Suprapubic skin (tissue), 4 donors: ENCODE data around the gene NRXN3. TPM values are rescaled to one million over a fixed set of nuclear protein-coding genes. Genes with fewer than 3 reads are reported as not detected.

Experiments
- DNase-seq, 2 donors: peaks; one replicate each; pipeline ENCODE4 v3.0.0-alpha.2; 2019; ENCODE audit warnings: low spot score in 2 of 2
- H3K27ac ChIP-seq: fragments of 200-600 bp; sonication (generic); one replicate; pipeline ENCODE4 v1.5.1; 2019
- H3K27me3 ChIP-seq: fragments of 200-600 bp; sonication (generic); one replicate; pipeline ENCODE4 v1.5.1; 2019
- H3K36me3 ChIP-seq: fragments of 200-600 bp; sonication (generic); one replicate; pipeline ENCODE4 v1.5.1; 2019
- H3K4me1 ChIP-seq: fragments of 200-600 bp; sonication (generic); one replicate; pipeline ENCODE4 v1.5.1; 2019
- H3K4me3 ChIP-seq: fragments of 200-600 bp; sonication (generic); one replicate; pipeline ENCODE4 v1.5.1; 2019; ENCODE audit warnings: mild to moderate bottlenecking
- H3K9me3 ChIP-seq: fragments of 200-600 bp; sonication (generic); one replicate; pipeline ENCODE4 v1.5.1; 2019
- EP300 ChIP-seq: sonication (generic); formaldehyde crosslinking; IDR thresholded peaks from one replicate; pipeline ENCODE4 v1.6.1; 2017; ENCODE audit warnings: antibody characterized with exemption
- POLR2A ChIP-seq, 2 donors: fragments of 450-650 bp; IDR thresholded peaks; one replicate each; pipeline ENCODE4 v1.6.1; 2017; ENCODE audit warnings: antibody characterized with exemption in 2 of 2, mild to moderate bottlenecking in 2 of 2, moderate library complexity in 2 of 2
- POLR2AphosphoS5 ChIP-seq, 3 donors: sonication (generic); formaldehyde crosslinking; IDR thresholded peaks; one replicate each; pipeline ENCODE4 v1.6.1; 2017; ENCODE audit warnings: antibody characterized with exemption in 3 of 3
- WGBS: methylation state at CpG from one replicate; pipeline ENCODE4 v1.1.5; 2018; 5-methylcytosine and 5-hydroxymethylcytosine counted together
- total RNA-seq, 4 donors: library from RNA; depleted of rRNA; stranded (reverse); fragments of >200 nt; gene quantifications; one replicate each; pipeline ENCODE4 v1.1.0, GENCODE V29; 2016
- TF ChIP-seq, protein P1 (sequence below), 2 donors: fragments of 200-600 bp in 1 of 2; fragments of 450-650 bp in 1 of 2; sonication (generic) in 1 of 2; IDR thresholded peaks; one replicate each; pipeline ENCODE4 v1.5.1; 2016 to 2019; ENCODE audit warnings: antibody characterized with exemption in 2 of 2, mild to moderate bottlenecking in 1 of 2, moderate library complexity in 1 of 2

Gene NRXN3
- total RNA-seq, 4 donors from 2014 or later, result 0.79 to 4.3 (median 3.3) TPM

GRCh38 chr14:79177106-79177505 is 1006.9 kb downstream of the NRXN3 start:
- 40% methylated on average over 4 of the region's 4 CpGs for WGBS
- DNase-seq, result no peak
- H3K27me3 ChIP-seq, result no peaks in the 10 kb centered on the region
- H3K4me3 ChIP-seq, result no peak overlapping the region
- no peaks in the 10 kb centered on the region for H3K36me3 ChIP-seq
- H3K9me3 ChIP-seq, result no peaks in the 10 kb centered on the region
- H3K4me1 ChIP-seq, result no peaks in the 10 kb centered on the region
- H3K27ac ChIP-seq, result no peak overlapping the region
- TF ChIP-seq POLR2AphosphoS5 (IDR thresholded peaks at IDR 0.05), result no peak
- no peak for TF ChIP-seq EP300
- TF ChIP-seq, protein P1, sequence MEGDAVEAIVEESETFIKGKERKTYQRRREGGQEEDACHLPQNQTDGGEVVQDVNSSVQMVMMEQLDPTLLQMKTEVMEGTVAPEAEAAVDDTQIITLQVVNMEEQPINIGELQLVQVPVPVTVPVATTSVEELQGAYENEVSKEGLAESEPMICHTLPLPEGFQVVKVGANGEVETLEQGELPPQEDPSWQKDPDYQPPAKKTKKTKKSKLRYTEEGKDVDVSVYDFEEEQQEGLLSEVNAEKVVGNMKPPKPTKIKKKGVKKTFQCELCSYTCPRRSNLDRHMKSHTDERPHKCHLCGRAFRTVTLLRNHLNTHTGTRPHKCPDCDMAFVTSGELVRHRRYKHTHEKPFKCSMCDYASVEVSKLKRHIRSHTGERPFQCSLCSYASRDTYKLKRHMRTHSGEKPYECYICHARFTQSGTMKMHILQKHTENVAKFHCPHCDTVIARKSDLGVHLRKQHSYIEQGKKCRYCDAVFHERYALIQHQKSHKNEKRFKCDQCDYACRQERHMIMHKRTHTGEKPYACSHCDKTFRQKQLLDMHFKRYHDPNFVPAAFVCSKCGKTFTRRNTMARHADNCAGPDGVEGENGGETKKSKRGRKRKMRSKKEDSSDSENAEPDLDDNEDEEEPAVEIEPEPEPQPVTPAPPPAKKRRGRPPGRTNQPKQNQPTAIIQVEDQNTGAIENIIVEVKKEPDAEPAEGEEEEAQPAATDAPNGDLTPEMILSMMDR (IDR thresholded peaks at IDR 0.05), result no peak
- no peak for TF ChIP-seq POLR2A (IDR thresholded peaks at IDR 0.05)

DNA sequence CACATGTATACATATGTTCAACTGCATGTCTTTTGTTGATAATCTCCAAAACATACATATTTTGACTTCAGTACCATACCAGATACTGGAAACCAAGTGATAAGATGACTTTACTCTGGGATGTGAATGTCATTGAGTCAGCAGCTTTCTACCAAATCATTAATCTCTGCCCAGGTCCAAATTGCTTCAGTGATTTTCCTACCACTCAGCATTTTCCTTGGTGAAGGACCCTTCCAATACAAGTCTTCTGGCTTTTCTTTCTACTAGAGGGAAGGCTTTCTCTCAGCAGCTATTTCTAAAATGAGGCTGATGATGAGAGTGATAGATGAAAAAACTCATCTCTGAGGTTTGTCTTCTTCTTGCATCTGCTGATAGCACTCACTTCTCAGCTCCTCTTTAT is 1008.5 kb downstream of the NRXN3 start:
- no peak overlapping the region for H3K27ac ChIP-seq
- no peaks in the 10 kb centered on the region for H3K4me1 ChIP-seq
- no peak for TF ChIP-seq EP300
- TF ChIP-seq, protein P1 (IDR thresholded peaks at IDR 0.05), result no peak
- no peak for TF ChIP-seq POLR2AphosphoS5 (IDR thresholded peaks at IDR 0.05)
- H3K36me3 ChIP-seq, result no peaks in the 10 kb centered on the region
- H3K27me3 ChIP-seq, result no peaks in the 10 kb centered on the region
- H3K4me3 ChIP-seq, result no peak overlapping the region
- no peaks in the 10 kb centered on the region for H3K9me3 ChIP-seq
- DNase-seq, result no peak

DNA sequence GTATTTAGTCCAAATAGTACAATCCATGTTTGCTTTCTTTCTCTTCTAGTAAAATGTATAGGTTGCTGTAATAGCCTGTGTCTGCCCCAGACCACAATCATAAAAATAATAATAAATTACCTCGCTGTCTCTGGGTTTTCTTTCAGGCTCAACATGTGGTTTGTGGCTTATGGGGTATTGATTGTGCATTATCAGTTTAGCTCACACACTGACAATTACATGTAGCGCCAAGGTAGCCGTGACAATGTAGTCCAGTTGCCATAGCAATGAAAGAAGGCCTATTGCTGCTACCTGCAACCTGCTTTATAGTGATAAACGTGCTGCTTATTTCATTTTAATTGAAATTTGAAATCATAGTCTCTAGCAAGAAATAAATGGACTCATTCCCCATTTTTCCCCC is 1009.8 kb downstream of the NRXN3 start:
- Histone ChIP-seq H3K4me3 (no peak overlapping the region), H3K36me3 (no peaks in the 10 kb centered on the region), H3K9me3 (no peaks in the 10 kb centered on the region), H3K4me1 (no peaks in the 10 kb centered on the region), H3K27me3 (no peaks in the 10 kb centered on the region), H3K27ac (no peak overlapping the region)
- TF ChIP-seq EP300 (no peak), POLR2AphosphoS5 (IDR thresholded peaks at IDR 0.05) (no peak), POLR2A (IDR thresholded peaks at IDR 0.05) (no peak)
- TF ChIP-seq, protein P1 (IDR thresholded peaks at IDR 0.05), result no peak
- 78% methylated on average over 4 of the region's 4 CpGs for WGBS
- no peak for DNase-seq

DNA sequence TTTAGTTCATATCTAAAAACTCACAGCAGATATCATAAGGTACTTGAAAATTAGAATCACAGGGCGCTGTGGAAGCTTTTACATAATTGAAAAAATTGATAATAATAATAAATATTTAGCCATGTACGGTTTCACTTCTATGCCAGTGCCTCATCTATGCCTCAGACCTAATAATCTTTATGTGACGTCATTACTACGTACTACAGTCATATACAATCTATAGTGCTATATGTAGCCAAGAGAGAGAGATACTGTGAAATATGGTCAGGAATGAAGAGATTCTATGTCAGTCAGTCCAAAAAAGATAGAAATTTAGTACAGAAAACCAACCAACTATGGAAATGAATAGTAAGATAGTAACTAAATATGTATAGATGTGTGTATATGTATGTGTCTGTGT is 1010.5 kb downstream of the NRXN3 start:
- no peaks in the 10 kb centered on the region for H3K4me1 ChIP-seq
- no peaks in the 10 kb centered on the region for H3K36me3 ChIP-seq
- H3K4me3 ChIP-seq, result no peak overlapping the region
- WGBS, result 95% methylated on average over 4 of the region's 4 CpGs
- no peak overlapping the region for H3K27ac ChIP-seq
- no peaks in the 10 kb centered on the region for H3K9me3 ChIP-seq
- no peak for DNase-seq
- no peaks in the 10 kb centered on the region for H3K27me3 ChIP-seq
- TF ChIP-seq, protein P1 (IDR thresholded peaks at IDR 0.05), result no peak
- TF ChIP-seq POLR2AphosphoS5 (IDR thresholded peaks at IDR 0.05) (no peak), POLR2A (IDR thresholded peaks at IDR 0.05) (no peak), EP300 (no peak)

- TF ChIP-seq, protein P1 (IDR thresholded peaks at IDR 0.05), result no peak
- TF ChIP-seq POLR2A (IDR thresholded peaks at IDR 0.05) (no peak), EP300 (no peak), POLR2AphosphoS5 (IDR thresholded peaks at IDR 0.05) (no peak)
- Histone ChIP-seq H3K27me3 (no peaks in the 10 kb centered on the region), H3K27ac (no peak overlapping the region), H3K4me3 (no peak overlapping the region), H3K4me1 (no peaks in the 10 kb centered on the region), H3K36me3 (no peaks in the 10 kb centered on the region), H3K9me3 (no peaks in the 10 kb centered on the region)
- no peak for DNase-seq
- 87% methylated on average over 3 of the region's 3 CpGs for WGBS
Observed at GRCh38 chr14:79186523-79186922, 1016.4 kb downstream of the NRXN3 start.
